Renal pelvis (tissue), 4 donors: ENCODE data around the gene PITPNM1. TPM values are rescaled to one million over a fixed set of nuclear protein-coding genes. Genes with fewer than 3 reads are reported as not detected.
"Not testable (repeated sequence)": the region's sequence is repeated elsewhere in the genome, so short reads cannot be mapped to it uniquely, and the experiment has no call there.

ENCODE experiments used
- DNase-seq: peaks from one replicate; pipeline ENCODE4 v3.0.0-alpha.2; 2013
- polyA plus RNA-seq, 3 donors: library from polyadenylated mRNA; unstranded; fragments of 120-200 nt; gene quantifications; one replicate each; pipeline ENCODE4 v1.2.1, GENCODE V29; 2013; ENCODE audit not compliant: insufficient read length in 3 of 3

PITPNM1 gene
- polyA plus RNA-seq, 3 donors, result 33.3 to 41.5 (median 35.4) TPM

- no peak for DNase-seq
Observed at GRCh38 chr11:67468056-67468455, 37.1 kb downstream of the PITPNM1 start.

- no peak for DNase-seq
Observed at GRCh38 chr11:67466962-67467771, 38.0 kb downstream of the PITPNM1 start.

- no peak for DNase-seq
Observed at GRCh38 chr11:67466367-67466766, 38.8 kb downstream of the PITPNM1 start.

GRCh38 chr11:67465530-67465929 is 39.6 kb downstream of the PITPNM1 start:
- DNase-seq, result not testable (repeated sequence)

GRCh38 chr11:67465189-67465510 is 40.0 kb downstream of the PITPNM1 start:
- DNase-seq, result no peak

- peak; percentile 80 for DNase-seq
Observed at GRCh38 chr11:67464411-67465188, 40.6 kb downstream of the PITPNM1 start.

GRCh38 chr11:67463680-67464410 is 41.3 kb downstream of the PITPNM1 start:
- DNase-seq, result no peak

- DNase-seq, result no peak
Observed at GRCh38 chr11:67463186-67463585, 42.0 kb downstream of the PITPNM1 start.

- no peak for DNase-seq
Observed at GRCh38 chr11:67458266-67458665, 46.9 kb downstream of the PITPNM1 start.

- no peak for DNase-seq
Observed at GRCh38 chr11:67457453-67457852, 47.7 kb downstream of the PITPNM1 start.

GRCh38 chr11:67456068-67456705 is 49.0 kb downstream of the PITPNM1 start:
- DNase-seq, result no peak

GRCh38 chr11:67455054-67455453 is 50.1 kb downstream of the PITPNM1 start, which contains the start of gene CABP4:
TSS of gene CABP4 (plus strand) at chr11:67455354. CDS start at chr11:67455424, 70 bp downstream.
- DNase-seq, result no peak

GRCh38 chr11:67453816-67454732 is 51.1 kb downstream of the PITPNM1 start:
- DNase-seq, result no peak

- DNase-seq, result no peak
Observed at GRCh38 chr11:67452141-67452952, 52.8 kb downstream of the PITPNM1 start, which contains the start of gene GPR152. TSS of gene GPR152 (minus strand) at chr11:67452729. CDS start at chr11:67452724, 5 bp downstream.

GRCh38 chr11:67451658-67451976 is 53.5 kb downstream of the PITPNM1 start:
- no peak for DNase-seq

GRCh38 chr11:67450796-67451657 is 54.1 kb downstream of the PITPNM1 start:
- DNase-seq, result no peak

GRCh38 chr11:67449116-67449844 is 55.9 kb downstream of the PITPNM1 start:
- DNase-seq, result no peak

- DNase-seq, result no peak
Observed at GRCh38 chr11:67448220-67448609, 56.9 kb downstream of the PITPNM1 start.
